GM21447 (cell line): ENCODE results near the gene CEP63.
A peak's percentile ranks its signal among the peaks of the same experiment; 100 is the strongest.

ENCODE experiments used
- ATAC-seq: cut with Tn5 transposase; IDR thresholded peaks from one replicate; pipeline ENCODE4 v1.9.1; 2021; ENCODE audit not compliant: unreplicated experiment

The CEP63 gene

DNA sequence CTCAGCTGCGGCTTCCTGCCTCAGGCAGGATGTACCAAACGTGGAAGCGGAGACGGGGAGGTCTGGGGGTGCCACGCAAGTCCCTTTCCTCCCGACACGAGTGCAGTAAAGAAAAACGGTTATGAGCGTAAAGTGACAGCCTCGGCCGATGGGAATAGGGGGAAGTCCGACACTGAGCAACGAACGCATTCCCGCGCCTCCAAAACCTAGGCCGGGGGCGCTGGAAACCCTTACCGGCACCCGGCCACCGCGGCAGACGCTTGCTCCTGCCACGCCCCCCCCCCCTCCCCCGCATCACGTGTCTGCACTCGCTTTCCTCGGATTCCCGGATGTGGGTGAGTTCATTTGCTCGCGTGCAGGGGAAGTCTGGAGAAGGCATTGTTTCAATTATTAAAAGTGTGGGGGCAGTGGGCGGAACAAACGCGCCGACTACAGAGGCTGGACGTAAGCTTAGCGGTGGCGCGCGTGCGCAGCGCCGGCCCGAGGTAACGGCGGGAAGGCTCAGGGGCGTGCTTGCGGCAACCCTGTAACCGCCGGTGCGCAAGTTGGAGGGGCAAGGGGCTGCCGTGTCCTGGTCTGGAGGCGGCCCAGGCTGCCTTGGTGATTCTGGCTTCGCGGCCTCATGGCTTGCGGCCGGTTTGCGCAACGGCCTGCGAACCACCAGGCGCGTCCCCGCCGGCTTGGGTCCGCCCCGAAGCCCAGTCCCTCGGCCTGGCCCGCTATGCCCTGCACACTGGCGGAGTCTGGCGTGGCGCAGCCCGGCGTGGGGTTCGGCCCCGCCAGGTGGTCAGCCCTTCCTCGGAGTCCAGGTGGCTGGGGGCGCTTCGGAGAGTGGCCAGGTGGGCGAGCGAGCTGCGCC, at the start of gene CEP63, which contains the start of gene ANAPC13:
CEP63 (plus strand) TSS at position 340 of the 859 bp plus-strand sequence. CDS start 9,264 bp downstream, outside the sequence.
ANAPC13 (minus strand) TSS at position 268 of the 859 bp plus-strand sequence. CDS start 3,081 bp downstream, outside the sequence.
- ATAC-seq = peak; percentile 81

DNA sequence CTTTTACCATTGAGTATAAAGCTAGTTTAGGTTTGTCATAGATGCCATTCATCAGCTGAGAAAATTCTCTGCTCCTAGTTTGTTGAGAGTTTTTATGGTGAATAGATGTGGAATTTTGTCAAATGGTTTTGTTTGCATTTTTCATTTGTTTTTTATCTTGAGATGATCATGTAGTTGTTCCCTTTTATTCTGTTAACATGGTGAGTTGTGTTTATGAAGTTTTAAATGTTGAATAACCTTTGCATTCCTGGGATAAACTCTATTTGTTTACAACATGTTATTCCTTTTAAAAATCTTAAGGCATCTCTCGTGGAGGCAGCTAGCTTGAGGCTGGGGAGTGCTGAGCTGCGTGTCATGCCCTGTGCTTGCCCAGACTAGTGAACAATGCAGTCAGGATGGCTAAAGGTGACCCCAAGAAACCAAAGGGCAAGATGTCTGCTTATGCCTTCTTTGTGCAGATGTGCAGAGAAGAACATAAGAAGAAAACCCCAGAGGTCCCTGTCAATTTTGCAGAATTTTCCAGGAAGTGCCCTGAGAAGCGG, 48.6 kb upstream of the CEP63 start:
- no peak for ATAC-seq

- no peak for ATAC-seq
Observed at GRCh38 chr3:134441321-134441720, 44.5 kb upstream of the CEP63 start.

- no peak for ATAC-seq
Observed at GRCh38 chr3:134441821-134442220, 44.0 kb upstream of the CEP63 start.

DNA sequence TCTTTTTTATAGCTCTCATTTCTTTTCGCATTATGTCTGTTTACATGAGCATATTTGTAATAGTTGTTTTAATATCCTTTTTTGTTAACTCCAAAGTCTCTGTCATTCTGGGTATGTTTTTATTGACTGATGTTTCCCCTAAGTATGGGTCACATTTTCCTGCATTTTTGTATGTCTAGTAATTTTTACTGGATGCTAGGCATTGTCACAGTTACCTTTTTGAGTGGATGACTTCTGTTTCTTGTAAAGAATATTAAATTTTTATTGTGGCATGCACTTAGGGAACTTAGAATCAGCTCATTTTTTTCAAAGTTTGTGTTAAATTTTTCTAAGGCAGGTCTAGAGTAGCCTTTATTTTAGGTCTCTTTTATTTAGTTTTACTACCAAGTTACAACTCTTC, 40.8 kb upstream of the CEP63 start:
- no peak for ATAC-seq

DNA sequence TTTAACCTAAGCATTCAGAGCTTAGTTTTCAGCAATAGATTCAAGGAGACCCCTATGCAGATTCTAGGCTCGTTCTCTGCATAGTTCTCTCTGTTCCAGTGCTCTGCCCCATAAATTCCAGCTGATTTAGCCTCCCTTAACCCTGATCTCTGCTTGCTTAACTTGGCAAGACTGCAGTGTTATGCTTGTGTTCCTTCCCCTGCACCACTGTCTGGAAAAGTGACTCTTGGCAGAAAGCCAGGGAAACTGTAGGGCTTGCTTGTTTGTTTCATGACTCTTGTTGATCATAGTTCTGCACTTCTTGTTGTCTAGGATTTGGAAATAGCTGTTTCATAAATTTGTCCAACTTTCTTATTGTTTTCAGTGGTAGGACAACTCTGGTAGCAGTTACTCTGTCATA, 40.2 kb upstream of the CEP63 start:
- ATAC-seq = no peak

GRCh38 chr3:134446800-134447199, 39.1 kb upstream of the CEP63 start:
- no peak for ATAC-seq

GRCh38 chr3:134447351-134447750, 38.5 kb upstream of the CEP63 start:
- ATAC-seq = no peak

DNA sequence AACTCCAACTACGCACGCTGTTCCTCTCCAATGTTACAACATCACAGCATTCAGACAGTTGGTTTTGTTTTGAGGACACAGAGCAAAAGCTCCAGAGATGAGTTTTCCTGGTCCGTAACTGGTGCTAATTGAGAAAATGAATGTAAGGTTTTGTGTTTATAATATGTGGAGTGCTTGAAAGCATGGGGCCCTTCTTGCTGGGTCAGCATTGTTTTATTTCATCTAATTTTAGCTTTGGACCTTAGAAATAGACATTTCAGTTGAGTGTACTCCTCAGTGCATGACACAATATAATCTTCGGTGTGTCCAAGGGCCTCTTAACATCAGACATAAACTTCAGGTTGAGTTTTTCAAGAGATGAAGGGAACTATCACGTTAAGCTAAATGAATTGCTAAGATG, 37.2 kb upstream of the CEP63 start:
- ATAC-seq = no peak

DNA sequence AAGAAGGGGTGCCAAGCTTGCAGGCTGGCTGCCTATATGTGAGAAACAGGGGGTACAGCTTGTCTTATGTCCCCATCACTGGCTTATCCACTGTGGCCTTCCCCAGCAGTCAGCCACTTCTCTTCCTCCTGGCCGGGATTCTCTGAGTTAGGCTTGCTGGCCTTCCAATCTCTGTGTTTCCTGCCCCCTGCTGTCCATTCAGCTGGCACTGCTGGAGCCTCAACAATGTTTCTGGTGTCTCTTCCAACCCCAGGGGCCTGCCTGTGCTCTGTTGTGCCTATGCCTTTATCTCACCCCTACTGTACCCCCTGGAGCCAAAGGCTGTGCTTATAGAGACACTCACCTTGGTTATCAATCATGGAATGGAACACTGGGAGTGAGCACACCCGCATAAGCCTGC, 36.6 kb upstream of the CEP63 start:
- ATAC-seq = no peak

- ATAC-seq = no peak
Observed at GRCh38 chr3:134449951-134450350, 35.9 kb upstream of the CEP63 start.

DNA sequence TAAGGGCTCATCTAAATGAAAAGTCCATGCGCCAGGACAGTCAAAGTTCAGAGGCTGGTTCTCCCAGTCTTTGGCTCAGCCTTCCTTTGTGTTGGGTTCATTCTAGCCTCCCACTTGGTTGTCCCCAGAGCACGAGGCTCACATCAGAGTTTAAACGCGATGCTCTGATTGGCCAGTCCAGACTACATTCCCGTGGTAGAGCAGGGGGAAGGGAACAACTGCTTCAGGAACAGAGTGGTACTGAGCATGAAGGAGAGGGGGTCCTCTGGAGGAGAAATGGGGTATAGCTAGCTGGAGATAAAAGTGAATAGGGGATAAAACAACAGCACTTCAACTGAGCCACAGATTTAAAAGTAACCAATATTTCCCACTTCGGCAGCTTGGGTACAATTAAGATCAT, 32.2 kb upstream of the CEP63 start:
- ATAC-seq = no peak

DNA sequence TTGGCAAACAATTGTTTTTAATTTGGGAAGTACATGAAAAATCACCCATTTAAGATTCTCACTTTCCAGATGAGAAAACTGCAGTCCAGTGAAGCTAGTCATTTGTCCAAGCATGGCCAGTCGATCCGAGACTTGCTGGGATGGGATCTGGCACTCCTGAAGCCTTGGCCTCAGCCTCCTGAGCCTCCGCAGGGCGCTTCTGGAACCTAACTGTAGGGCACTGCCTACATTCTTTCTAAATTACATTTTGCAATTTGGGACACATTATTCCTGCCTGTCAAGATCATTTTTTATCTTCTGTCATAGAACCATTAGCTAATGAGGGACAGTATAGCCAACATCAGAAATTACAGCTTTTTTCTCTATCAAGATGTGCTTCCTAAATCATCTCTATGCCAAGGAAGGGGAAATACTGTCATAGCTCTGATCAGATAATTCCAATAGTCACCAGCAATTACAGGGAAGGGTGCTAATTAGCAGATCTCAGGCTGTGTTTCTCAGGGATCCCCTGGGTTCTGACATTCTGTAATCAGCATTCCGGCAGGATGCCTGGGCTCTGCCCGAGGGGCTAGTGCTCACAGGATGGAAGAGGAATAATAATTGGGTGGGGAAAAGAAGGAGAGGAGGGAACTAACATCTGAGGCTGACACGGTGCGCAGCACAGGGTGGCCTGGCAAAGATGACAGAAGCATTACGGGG, 28.3 kb upstream of the CEP63 start:
- no peak for ATAC-seq

- ATAC-seq = no peak
Observed at GRCh38 chr3:134458406-134458945, 27.4 kb upstream of the CEP63 start.

DNA sequence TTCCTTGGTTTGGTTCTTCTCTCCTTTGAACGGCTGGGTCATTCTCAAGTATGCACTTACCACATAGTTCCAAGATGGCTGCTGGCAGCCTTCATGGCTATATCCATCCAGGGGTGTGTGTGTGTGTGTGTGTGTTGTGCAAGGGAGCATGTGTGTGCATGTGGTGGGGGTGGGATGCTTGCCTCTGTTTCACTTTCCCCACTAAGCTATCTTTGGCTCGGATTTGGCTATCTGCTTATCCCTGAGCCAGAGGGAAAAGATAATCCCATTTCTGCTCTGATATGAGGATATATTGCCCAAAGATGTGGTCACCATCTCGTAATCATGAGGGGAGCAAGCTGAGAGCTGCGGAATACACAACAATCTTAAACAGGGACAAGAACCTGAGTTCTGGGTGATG, 26.3 kb upstream of the CEP63 start:
- ATAC-seq = no peak

DNA sequence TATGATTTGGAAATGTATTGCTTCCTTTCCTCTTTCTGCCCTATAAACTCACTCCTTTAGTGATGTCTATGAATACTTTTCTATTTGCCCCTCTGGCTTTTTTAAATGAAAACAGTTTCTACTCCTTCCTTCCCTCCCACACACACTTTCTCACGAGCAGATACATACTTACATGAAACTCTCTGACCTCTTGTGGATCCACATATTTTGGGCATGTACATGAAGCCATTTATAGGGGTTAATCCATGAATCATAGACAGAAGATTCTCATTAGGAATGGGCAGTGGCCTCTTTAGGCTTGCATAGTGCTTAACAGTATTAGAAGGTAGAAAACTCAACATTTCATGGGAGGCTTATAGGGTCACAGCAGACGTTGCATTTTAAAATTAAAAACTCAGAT, 24.9 kb upstream of the CEP63 start:
- no peak for ATAC-seq

- ATAC-seq = no peak
Observed at GRCh38 chr3:134462331-134462941, 23.4 kb upstream of the CEP63 start.

DNA sequence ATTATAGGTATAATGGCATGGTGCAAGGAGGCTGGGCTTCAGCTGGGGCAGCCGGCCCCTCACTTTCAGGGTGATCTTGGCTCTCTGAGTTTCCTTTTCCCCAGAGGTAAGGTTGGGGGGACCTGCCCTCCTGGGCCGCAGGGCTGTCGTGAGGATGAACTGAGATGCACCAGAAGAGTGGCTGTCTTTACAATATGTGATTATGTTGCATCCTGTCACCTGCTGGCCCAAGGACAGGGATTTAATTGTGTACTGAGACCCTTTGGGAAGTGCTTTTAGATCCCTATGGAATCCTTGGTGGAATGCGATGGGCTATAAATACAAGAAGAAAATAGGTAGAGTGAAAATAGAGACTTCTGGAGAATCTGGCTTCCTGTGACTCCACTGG, 22.2 kb upstream of the CEP63 start:
- ATAC-seq = no peak

GRCh38 chr3:134464064-134464688, 21.7 kb upstream of the CEP63 start:
- no peak for ATAC-seq

- ATAC-seq = no peak
Observed at GRCh38 chr3:134464689-134465365, 21.0 kb upstream of the CEP63 start.
